NCI-H82 treated with DMSO at 0.1 percent for 48 hours (cell line): ENCODE data around the gene MAFF.
"Not testable (repeated sequence)": the region's sequence is repeated elsewhere in the genome, so short reads cannot be mapped to it uniquely, and the experiment has no call there.

Experiments
- DNase-seq: peaks from one replicate; lab custom pipeline; 2025; ENCODE audit not compliant: unreplicated experiment; lab: John Stamatoyannopoulos, UW

MAFF gene

GRCh38 chr22:38177044-38177443, 24.8 kb upstream of the MAFF start:
- no peak for DNase-seq

- DNase-seq = not testable (repeated sequence)
These were observed 24.2 kb upstream of the MAFF start for GRCh38 chr22:38177571-38177925.

- DNase-seq = no peak
These were observed 23.7 kb upstream of the MAFF start for GRCh38 chr22:38177926-38178604.

- DNase-seq = not testable (repeated sequence)
These were observed 23.2 kb upstream of the MAFF start for GRCh38 chr22:38178605-38178937.

- no peak for DNase-seq
These were observed 20.8 kb upstream of the MAFF start for GRCh38 chr22:38180841-38181452.

GRCh38 chr22:38181453-38182200, 20.2 kb upstream of the MAFF start, which contains the start of gene PLA2G6:
Gene PLA2G6 (minus strand): TSS chr22:38181830. CDS start chr22:38169426, 12,404 bp downstream.
- DNase-seq = peak; percentile 89

- no peak for DNase-seq
These were observed 17.0 kb upstream of the MAFF start for GRCh38 chr22:38184788-38185187.

GRCh38 chr22:38186429-38186828, 15.4 kb upstream of the MAFF start:
- DNase-seq = no peak

GRCh38 chr22:38187413-38188212, 14.2 kb upstream of the MAFF start:
- no peak for DNase-seq

GRCh38 chr22:38189104-38189503, 12.7 kb upstream of the MAFF start:
- DNase-seq = no peak

GRCh38 chr22:38190581-38190980, 11.2 kb upstream of the MAFF start:
- DNase-seq = no peak

- DNase-seq = no peak
These were observed 10.7 kb upstream of the MAFF start for GRCh38 chr22:38191055-38191454.

GRCh38 chr22:38191731-38192474, 9.9 kb upstream of the MAFF start:
- no peak for DNase-seq

GRCh38 chr22:38192475-38192863, 9.3 kb upstream of the MAFF start:
- DNase-seq = no peak

GRCh38 chr22:38193580-38193979, 8.2 kb upstream of the MAFF start:
- DNase-seq = no peak

GRCh38 chr22:38196791-38197419, 4.9 kb upstream of the MAFF start:
- DNase-seq = no peak

- DNase-seq = no peak
These were observed 1.8 kb upstream of the MAFF start for GRCh38 chr22:38199826-38200559.

GRCh38 chr22:38201371-38201710, 453 bp upstream of the MAFF start:
- DNase-seq = no peak

- no peak for DNase-seq
These were observed 769 bp downstream of the MAFF start for GRCh38 chr22:38202437-38203089.
